ENCODE measurements around the gene BCL10. TPM values are rescaled to one million over a fixed set of nuclear protein-coding genes. Genes with fewer than 3 reads are reported as not detected.
A peak's percentile ranks its signal among the peaks of the same experiment; 100 is the strongest.

Gene BCL10
- total and polyA plus RNA-seq, 2 of the 13 experiments (the other 11 are each of a cell fraction or from before 2014, with no cell fraction given) = 3.7 to 14.1 TPM

DNA sequence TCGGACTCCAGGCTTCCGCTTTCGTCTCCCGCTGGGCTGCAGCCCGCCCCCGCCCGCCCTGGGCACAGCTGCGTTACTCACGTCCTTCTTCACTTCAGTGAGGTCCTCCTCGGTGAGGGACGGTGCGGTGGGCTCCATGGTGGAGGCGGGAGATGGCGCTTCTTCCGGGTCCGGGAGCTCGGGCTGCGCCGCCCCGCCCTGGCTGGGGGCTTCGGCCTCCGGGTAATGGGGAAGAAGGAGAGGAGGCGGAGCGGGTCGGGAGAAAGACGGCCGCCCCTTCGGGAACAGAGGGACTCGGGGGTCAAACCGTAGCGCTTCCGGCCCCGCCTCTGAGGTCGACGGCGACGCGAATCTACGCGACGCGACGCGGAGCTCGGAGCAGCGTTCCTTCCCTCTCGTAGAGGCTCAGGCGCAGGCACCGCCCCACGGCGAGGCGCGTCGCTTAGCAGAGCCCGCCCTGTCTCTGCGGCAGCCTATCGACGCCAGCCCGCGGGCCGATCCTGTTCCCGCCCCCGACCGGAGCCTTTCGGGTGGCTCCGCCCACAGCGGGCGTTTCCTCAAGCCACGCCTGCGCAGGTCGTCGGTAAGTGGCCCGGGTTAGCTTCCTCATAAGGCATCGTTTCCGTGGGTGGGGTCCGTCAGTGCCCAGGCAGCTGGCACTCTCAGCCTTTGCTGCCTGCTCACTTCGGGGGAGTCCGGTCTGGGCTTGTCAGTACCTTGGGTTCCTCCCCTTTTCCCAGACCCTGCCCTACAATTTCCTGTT, at the start of gene BCL10 (continued):
- TF ChIP-seq HDAC1 (CRISPR knock-in tag; IDR thresholded peaks at IDR 0.05) (peak; percentile 89), ZFP41 (CRISPR knock-in tag; IDR thresholded peaks at IDR 0.05; ENCODE audit: borderline replicate concordance) (no peak), ETV5 (CRISPR knock-in tag; IDR thresholded peaks at IDR 0.05; ENCODE audit: borderline replicate concordance) (peak; percentile 70), ZNF501 (CRISPR knock-in tag; IDR thresholded peaks at IDR 0.05) (peak; percentile 88), PHF8 (CRISPR knock-in tag; IDR thresholded peaks at IDR 0.05) (peak; percentile 92), ZNF441 (CRISPR knock-in tag; IDR thresholded peaks at IDR 0.05; ENCODE audit: borderline replicate concordance) (no peak; the same call in 1 of the 2 replicates), NR2F2 (IDR thresholded peaks at IDR 0.05; ENCODE audit: borderline replicate concordance, low read depth) (no peak), ZNF430 (CRISPR knock-in tag; IDR thresholded peaks at IDR 0.05) (peak; percentile 77; the same call in 1 of the 2 replicates), ZNF337 (CRISPR knock-in tag; IDR thresholded peaks at IDR 0.05; ENCODE audit: borderline replicate concordance, low read depth) (no peak), ZNF567 (CRISPR knock-in tag; IDR thresholded peaks at IDR 0.05; ENCODE audit: borderline replicate concordance) (no peak), JDP2 (CRISPR knock-in tag; IDR thresholded peaks at IDR 0.05; ENCODE audit: borderline replicate concordance) (no peak), ZEB1 (IDR thresholded peaks at IDR 0.05; ENCODE audit: insufficient replicate concordance, low read depth) (no peak), ZFP82 (CRISPR knock-in tag; IDR thresholded peaks at IDR 0.05; ENCODE audit: borderline replicate concordance) (no peak), BCL6 (CRISPR knock-in tag; IDR thresholded peaks at IDR 0.05) (0 out of 2 replicates have a peak, but pooled peaks have one; percentile 8), PHF20 (CRISPR knock-in tag; IDR thresholded peaks at IDR 0.05) (peak; percentile 91), ZC3H4 (CRISPR knock-in tag; IDR thresholded peaks at IDR 0.05; ENCODE audit: borderline replicate concordance) (no peak), STAT5B (CRISPR knock-in tag; IDR thresholded peaks at IDR 0.05) (no peak)
- TF ChIP-seq, protein P1, sequence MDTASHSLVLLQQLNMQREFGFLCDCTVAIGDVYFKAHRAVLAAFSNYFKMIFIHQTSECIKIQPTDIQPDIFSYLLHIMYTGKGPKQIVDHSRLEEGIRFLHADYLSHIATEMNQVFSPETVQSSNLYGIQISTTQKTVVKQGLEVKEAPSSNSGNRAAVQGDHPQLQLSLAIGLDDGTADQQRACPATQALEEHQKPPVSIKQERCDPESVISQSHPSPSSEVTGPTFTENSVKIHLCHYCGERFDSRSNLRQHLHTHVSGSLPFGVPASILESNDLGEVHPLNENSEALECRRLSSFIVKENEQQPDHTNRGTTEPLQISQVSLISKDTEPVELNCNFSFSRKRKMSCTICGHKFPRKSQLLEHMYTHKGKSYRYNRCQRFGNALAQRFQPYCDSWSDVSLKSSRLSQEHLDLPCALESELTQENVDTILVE (CRISPR knock-in tag; IDR thresholded peaks at IDR 0.05) = peak; percentile 75
- TF ChIP-seq, protein P2, sequence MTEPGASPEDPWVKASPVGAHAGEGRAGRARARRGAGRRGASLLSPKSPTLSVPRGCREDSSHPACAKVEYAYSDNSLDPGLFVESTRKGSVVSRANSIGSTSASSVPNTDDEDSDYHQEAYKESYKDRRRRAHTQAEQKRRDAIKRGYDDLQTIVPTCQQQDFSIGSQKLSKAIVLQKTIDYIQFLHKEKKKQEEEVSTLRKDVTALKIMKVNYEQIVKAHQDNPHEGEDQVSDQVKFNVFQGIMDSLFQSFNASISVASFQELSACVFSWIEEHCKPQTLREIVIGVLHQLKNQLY (CRISPR knock-in tag; IDR thresholded peaks at IDR 0.05) = no peak
- TF ChIP-seq, protein P3, sequence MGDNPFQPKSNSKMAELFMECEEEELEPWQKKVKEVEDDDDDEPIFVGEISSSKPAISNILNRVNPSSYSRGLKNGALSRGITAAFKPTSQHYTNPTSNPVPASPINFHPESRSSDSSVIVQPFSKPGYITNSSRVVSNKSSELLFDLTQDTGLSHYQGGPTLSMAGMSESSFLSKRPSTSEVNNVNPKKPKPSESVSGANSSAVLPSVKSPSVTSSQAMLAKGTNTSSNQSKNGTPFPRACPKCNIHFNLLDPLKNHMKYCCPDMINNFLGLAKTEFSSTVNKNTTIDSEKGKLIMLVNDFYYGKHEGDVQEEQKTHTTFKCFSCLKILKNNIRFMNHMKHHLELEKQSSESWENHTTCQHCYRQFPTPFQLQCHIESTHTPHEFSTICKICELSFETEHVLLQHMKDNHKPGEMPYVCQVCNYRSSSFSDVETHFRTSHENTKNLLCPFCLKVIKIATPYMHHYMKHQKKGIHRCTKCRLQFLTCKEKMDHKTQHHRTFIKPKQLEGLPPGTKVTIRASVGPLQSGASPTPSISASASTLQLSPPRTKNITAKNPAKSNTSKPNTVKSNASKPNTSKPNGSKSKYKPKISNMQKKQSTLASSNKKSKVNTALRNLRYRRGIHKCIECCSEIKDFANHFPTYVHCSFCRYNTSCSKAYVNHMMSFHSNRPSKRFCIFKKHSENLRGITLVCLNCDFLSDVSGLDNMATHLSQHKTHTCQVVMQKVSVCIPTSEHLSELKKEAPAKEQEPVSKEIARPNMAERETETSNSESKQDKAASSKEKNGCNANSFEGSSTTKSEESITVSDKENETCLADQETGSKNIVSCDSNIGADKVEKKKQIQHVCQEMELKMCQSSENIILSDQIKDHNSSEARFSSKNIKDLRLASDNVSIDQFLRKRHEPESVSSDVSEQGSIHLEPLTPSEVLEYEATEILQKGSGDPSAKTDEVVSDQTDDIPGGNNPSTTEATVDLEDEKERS (CRISPR knock-in tag; IDR thresholded peaks at IDR 0.05) = peak; percentile 76; the same call in 1 of the 2 replicates
- TF ChIP-seq, protein P4, sequence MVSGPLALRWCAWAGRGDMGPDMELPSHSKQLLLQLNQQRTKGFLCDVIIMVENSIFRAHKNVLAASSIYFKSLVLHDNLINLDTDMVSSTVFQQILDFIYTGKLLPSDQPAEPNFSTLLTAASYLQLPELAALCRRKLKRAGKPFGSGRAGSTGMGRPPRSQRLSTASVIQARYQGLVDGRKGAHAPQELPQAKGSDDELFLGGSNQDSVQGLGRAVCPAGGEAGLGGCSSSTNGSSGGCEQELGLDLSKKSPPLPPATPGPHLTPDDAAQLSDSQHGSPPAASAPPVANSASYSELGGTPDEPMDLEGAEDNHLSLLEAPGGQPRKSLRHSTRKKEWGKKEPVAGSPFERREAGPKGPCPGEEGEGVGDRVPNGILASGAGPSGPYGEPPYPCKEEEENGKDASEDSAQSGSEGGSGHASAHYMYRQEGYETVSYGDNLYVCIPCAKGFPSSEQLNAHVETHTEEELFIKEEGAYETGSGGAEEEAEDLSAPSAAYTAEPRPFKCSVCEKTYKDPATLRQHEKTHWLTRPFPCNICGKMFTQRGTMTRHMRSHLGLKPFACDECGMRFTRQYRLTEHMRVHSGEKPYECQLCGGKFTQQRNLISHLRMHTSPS (CRISPR knock-in tag; IDR thresholded peaks at IDR 0.05; ENCODE audit: low read depth) = peak; percentile 87
- TF ChIP-seq, protein P5, sequence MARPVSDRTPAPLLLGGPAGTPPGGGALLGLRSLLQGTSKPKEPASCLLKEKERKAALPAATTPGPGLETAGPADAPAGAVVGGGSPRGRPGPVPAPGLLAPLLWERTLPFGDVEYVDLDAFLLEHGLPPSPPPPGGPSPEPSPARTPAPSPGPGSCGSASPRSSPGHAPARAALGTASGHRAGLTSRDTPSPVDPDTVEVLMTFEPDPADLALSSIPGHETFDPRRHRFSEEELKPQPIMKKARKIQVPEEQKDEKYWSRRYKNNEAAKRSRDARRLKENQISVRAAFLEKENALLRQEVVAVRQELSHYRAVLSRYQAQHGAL (CRISPR knock-in tag; IDR thresholded peaks at IDR 0.05; ENCODE audit: not compliant biosample characterization) = no peak
